Stimulated activated naive CD4-positive, alpha-beta T cell (primary cell): ENCODE data around the gene SIN3A.
"Not testable (repeated sequence)": the region's sequence is repeated elsewhere in the genome, so short reads cannot be mapped to it uniquely, and the experiment has no call there.

ENCODE experiments used
- DNase-seq, 6 experiments: peaks; one replicate each; lab custom pipeline; 2025; lab: John Stamatoyannopoulos, UW

SIN3A gene

DNA sequence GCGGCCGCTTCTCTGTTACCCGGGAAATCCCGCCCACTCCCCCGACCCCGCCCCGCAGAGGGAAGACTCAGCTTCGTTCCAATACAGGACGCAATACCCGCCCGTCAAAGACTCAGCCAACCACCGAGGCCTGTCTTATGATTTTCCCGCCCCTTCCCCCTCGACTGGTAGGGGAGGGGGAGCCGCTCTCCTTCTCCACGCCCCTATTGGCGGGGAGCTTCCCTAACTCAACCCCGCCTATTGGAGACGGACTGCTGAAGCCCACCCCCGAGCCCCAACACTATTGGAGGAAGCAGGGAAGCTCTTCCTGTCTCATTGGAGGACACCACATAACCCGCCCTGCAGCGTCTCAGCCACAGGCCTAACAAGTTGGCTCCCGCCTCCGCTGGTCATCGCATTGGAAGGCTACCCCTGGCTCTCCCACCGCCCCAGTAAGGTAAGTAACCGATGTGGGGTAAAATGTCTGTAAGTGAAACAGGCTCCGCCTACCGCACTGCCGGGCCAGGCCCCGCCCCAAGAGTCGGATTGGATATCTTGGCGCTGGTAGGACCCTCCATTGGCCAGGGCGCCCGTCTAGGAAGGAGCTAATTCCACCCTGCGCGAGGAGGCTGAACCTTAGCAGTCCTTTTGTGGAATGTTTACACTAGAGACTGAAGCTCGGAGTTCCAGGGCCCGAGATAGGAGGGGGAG is at the start of gene SIN3A:
TSS of gene SIN3A (minus strand) at position 17 of the 690 bp plus-strand sequence. CDS start 21,315 bp downstream, outside the sequence.
- peak; percentile 99 to 100 (median 99) for DNase-seq

- DNase-seq: no peak
Measured at GRCh38 chr15:75493732-75494131, 42.2 kb upstream of the SIN3A start.

GRCh38 chr15:75483961-75484360 is 32.5 kb upstream of the SIN3A start:
- DNase-seq: no peak

- DNase-seq: not testable (repeated sequence)
Measured at GRCh38 chr15:75483556-75483955, 32.1 kb upstream of the SIN3A start.

- DNase-seq: no peak
Measured at GRCh38 chr15:75483106-75483505, 31.6 kb upstream of the SIN3A start.

GRCh38 chr15:75480463-75480862 is 29.0 kb upstream of the SIN3A start:
- not testable (repeated sequence) for DNase-seq

- no peak for DNase-seq
Measured at GRCh38 chr15:75479670-75480069, 28.2 kb upstream of the SIN3A start.

DNA sequence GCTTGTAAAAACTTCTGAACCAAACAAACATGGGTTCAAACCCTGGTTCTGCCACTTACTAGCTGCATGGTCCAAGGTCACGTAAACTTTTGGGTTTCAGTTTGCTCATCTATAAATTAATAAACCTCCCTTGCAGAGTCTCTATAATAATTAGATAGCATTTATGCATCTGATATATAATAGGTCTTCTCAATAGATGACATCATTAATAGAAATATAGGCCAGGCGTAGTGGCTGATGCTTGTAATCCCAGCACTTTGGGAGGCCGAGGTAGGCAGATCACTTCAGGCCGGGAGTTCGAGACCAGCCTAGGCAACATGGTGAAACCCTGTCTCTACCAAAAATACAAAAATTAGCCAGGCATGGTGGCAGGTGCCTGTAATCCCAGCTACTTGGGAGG is 25.6 kb upstream of the SIN3A start:
- DNase-seq: not testable (repeated sequence)

DNA sequence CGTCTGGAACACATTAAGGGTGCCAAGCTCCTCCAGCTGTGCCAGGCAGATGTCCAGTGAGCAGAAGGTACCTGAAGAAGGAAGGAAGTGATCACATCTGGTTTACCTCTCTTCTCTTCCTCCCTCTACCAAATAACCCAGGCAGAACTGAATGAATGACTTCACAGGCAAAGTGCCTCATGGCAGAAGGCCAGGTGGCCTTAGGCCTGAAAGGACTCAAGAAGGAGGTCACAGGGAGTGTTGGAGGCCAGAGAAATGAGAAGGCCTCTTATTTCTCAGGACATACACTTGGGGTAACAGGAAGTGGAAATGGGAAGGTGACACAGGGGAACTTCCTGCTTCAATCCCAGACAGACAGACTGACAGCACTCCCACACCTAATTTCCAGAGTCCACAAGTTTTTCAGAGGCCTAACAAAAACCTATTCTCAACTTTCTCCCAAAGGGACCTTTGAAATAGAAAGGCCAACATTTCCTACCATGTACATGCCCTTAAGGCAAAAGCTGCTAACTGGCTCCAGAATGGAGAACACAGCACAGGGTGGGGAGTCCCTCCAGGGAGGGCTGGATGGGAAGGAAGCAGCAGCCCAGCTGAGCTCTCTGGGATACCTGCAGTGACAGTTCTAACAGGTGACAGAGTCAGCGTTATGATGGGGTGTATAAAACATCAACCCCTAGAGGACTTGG is 17.6 kb upstream of the SIN3A start:
- DNase-seq: no peak

- no peak for DNase-seq
Measured at GRCh38 chr15:75460646-75461045, 9.2 kb upstream of the SIN3A start.

- no peak for DNase-seq
Measured at GRCh38 chr15:75459581-75459980, 8.1 kb upstream of the SIN3A start.

GRCh38 chr15:75456710-75457109 is 5.2 kb upstream of the SIN3A start:
- DNase-seq: no peak

GRCh38 chr15:75455982-75456531 is 4.6 kb upstream of the SIN3A start:
- DNase-seq: peak in 4 of 6 experiments; percentile 22 to 75 (median 58)

GRCh38 chr15:75455424-75455981 is 4.0 kb upstream of the SIN3A start:
- DNase-seq: peak; percentile 74 to 88 (median 84)

- DNase-seq: peak; percentile 72 to 93 (median 84)
Measured at GRCh38 chr15:75454471-75455378, 3.2 kb upstream of the SIN3A start.

GRCh38 chr15:75453703-75454470 is 2.4 kb upstream of the SIN3A start:
- peak; percentile 93 to 100 (median 96) for DNase-seq

DNA sequence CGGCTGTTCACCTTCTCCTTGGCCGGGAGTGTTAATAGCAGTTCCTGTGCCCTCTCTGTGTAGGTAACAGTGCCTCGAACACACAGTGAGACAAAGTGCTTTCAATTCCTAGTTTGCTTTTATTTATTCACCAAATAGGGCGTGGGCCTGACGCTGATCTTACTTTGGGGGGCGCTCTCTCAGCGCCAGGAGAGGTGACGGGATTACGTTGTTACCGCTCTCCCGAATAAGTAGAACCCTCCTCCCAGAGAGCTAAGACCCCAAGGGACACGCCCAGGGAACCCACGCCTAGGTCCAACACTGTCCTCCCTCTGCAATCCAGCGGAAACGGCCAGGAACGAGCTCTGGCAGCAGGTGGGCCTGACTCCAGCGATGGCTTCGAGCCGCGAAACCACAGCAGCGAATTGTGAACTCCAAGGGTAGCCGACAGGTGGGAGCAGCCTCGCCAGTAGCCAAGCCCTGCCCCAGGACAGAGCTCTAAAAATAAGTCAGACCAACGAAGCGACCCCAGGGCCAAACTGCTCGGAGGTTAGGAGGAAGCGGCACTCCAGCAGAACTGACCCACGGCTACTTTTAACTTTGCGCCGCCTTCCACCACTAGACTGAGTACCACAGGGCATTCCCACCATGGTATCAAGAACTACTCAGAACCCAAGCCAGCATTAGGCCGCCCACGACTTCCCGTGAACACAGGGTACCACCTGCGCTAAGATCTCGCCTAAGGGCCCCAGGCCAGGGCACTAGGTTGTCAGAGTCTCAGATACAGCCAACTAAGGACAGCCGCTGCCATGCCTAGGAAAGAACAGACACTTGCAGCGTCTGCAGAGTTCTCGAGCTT is 1.6 kb upstream of the SIN3A start:
- peak in 4 of 6 experiments; percentile 28 to 70 (median 52) for DNase-seq

DNA sequence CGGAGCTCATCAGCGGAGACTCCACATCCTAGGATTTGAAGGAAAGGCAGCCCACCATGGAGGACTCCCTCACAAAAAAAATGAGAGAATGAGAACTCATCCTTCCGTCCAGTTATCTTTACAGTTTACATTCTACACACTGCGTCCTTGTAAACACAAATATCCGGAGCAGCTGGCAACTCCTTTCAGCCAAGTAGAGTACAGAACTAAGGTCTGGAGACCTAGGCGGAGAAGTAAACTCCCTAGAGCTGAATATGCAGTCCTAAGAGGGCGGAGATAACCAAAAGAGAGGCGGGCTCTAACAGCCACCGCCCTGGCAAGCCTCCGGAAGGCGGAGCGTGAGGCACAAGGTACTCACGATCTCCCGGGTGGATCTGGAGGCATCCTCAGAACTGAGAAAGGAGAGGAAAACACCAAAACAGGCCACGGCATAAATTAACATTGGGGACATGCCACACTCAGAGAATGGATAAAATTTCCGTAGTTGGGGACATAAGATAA is 924 bp upstream of the SIN3A start:
- DNase-seq: peak; percentile 65 to 82 (median 71)

DNA sequence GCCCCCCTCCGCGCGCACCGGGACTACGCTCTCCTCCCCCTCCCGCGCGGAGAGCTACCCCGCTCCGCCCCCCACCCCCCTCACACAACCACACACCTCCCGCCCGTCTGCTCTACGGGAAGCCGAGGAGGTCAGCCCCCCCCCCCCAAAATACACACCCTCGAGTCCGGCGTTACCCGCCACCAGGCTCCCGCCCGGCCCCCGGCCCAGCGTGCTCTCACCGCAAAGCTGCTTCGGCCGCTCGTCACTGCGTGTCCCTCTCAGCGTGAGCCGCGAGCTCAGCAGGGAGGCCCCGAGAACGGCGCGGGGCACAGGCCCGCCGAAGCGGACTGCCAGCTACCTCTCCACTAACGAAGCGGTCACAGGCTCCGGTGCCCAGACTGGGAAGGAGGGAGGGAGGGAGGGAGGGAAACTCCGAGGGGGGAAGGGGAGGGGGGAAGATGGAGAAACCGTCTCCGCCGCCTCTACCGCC is 252 bp downstream of the SIN3A start:
- no peak for DNase-seq
